HCT116 (cell line): ENCODE data around the gene C16orf95. TPM values are rescaled to one million over a fixed set of nuclear protein-coding genes. Genes with fewer than 3 reads are reported as not detected.

Experiments used
- ATAC-seq: fragments of 200-7000 bp; cut with Tn5 transposase; 2 replicates; pipeline ENCODE4 v1.9.1; 2020; ENCODE audit warnings: mild to moderate bottlenecking, moderate library complexity
- BruUV-seq: library from RNA; stranded (reverse); fragments of 400-500 nt; replicated peaks from 2 replicates; lab custom pipeline; 2021; lab: Mats Ljungman, UMichigan
- CTCF ChIA-PET: fragments of 300-600 bp; sonication (Branson Sonifier 250); formaldehyde crosslinking; loops from one replicate; lab custom pipeline; 2021; ENCODE audit warnings: antibody characterized with exemption; lab: Charles Lee
- POLR2A ChIA-PET: fragments of 300-600, 350-600 bp; sonication (Branson Sonifier 250); formaldehyde crosslinking; loops from one replicate; lab custom pipeline; 2021; ENCODE audit warnings: antibody characterized with exemption; lab: Charles Lee
- RAD21 ChIA-PET, 2 experiments: fragments of 300-600 bp; sonication (Branson Sonifier 250); formaldehyde crosslinking; loops; one replicate each; lab custom pipeline; 2023; ENCODE audit warnings: low total read pairs in 2 of 2; ENCODE audit not compliant: uncharacterized antibody in 2 of 2, unreplicated experiment in 2 of 2, low non-redundant PET in 1 of 2; lab: Charles Lee
- DNase-seq: peaks from one replicate; pipeline ENCODE4 v3.0.0-alpha.2; 2010; ENCODE audit warnings: low read depth, low spot score
- H2AFZ ChIP-seq: fragments of 200-600 bp; shearing (Covaris generic), sonication (generic); 2 replicates; pipeline ENCODE4 v1.6.1; 2017; ENCODE audit warnings: low read depth, mixed run types, mixed read lengths, antibody characterized with exemption, low read length; ENCODE audit not compliant: poor library complexity, severe bottlenecking
- H3K27ac ChIP-seq: 2 replicates; pipeline ENCODE4 v1.5.1; 2012; ENCODE audit warnings: low read depth, low read length
- H3K27me3 ChIP-seq: fragments of 200-600 bp; sonication (generic); 2 replicates; pipeline ENCODE4 v1.6.1; 2016; ENCODE audit warnings: mixed run types, low read length, mixed read lengths; ENCODE audit not compliant: insufficient read depth
- H3K36me3 ChIP-seq, 2 experiments: fragments of 200-500 bp in 1 of 2; fragments of 200-600 bp in 1 of 2; sonication (Bioruptor generic) in 1 of 2; sonication (generic) in 1 of 2; 2 replicates each; pipeline versions ENCODE4 v1.5.1 to v1.6.1; 2014 to 2016; ENCODE audit warnings: low read length in 2 of 2, inconsistent platforms in 1 of 2, mixed read lengths in 1 of 2, mixed run types in 1 of 2; ENCODE audit not compliant: insufficient read depth in 2 of 2, control insufficient read depth in 1 of 2
- H3K4me1 ChIP-seq, 2 experiments: fragments of 200-600 bp in 1 of 2; sonication (generic) in 1 of 2; 2 replicates each; pipeline versions ENCODE4 v1.5.1 to v1.6.1; 2012 to 2017; ENCODE audit warnings: low read length in 2 of 2, inconsistent platforms in 1 of 2, mild to moderate bottlenecking in 1 of 2, mixed read lengths in 1 of 2, mixed run types in 1 of 2, moderate library complexity in 1 of 2; ENCODE audit not compliant: insufficient read depth in 2 of 2, control insufficient read depth in 1 of 2
- H3K4me2 ChIP-seq: fragments of 200-600 bp; sonication (generic); 2 replicates; pipeline ENCODE4 v1.6.1; 2017; ENCODE audit warnings: mixed run types, low read length, mixed read lengths
- H3K4me3 ChIP-seq, 2 experiments: fragments of 200-600 bp in 1 of 2; sonication (generic) in 1 of 2; replicated peaks in 1 of 2; 2 replicates each; pipeline ENCODE4 v1.5.1; 2011 to 2016; ENCODE audit warnings: low read length in 2 of 2, control low read depth in 1 of 2, low read depth in 1 of 2, mild to moderate bottlenecking in 1 of 2, mixed read lengths in 1 of 2, mixed run types in 1 of 2
- H3K79me2 ChIP-seq: fragments of 200-600 bp; sonication (generic); 2 replicates; pipeline ENCODE4 v1.6.1; 2017; ENCODE audit warnings: mild to moderate bottlenecking, mixed run types, low read length, moderate library complexity, mixed read lengths; ENCODE audit not compliant: insufficient read depth
- H3K9ac ChIP-seq: fragments of 200-600 bp; sonication (generic); 2 replicates; pipeline ENCODE4 v1.6.1; 2016; ENCODE audit warnings: low read length, mixed read lengths
- H3K9me2 ChIP-seq: fragments of 200-600 bp; sonication (generic), shearing (Covaris generic); 2 replicates; pipeline ENCODE4 v1.6.1; 2017; ENCODE audit warnings: mixed run types, mild to moderate bottlenecking, moderate library complexity; ENCODE audit not compliant: insufficient read depth
- H3K9me3 ChIP-seq, 2 experiments: fragments of 200-500 bp in 1 of 2; fragments of 200-600 bp in 1 of 2; sonication (Bioruptor generic) in 1 of 2; sonication (generic) in 1 of 2; 2 replicates each; pipeline ENCODE4 v1.6.1; 2014 to 2017; ENCODE audit warnings: low read length in 2 of 2, mixed read lengths in 2 of 2, inconsistent platforms in 1 of 2, low read depth in 1 of 2, mild to moderate bottlenecking in 1 of 2, mixed run types in 1 of 2, moderate library complexity in 1 of 2; ENCODE audit not compliant: control insufficient read depth in 1 of 2, insufficient read depth in 1 of 2
- H4K20me1 ChIP-seq: fragments of 200-600 bp; sonication (generic), shearing (Covaris generic); 2 replicates; pipeline ENCODE4 v1.6.1; 2017; ENCODE audit warnings: mixed run types, mild to moderate bottlenecking, moderate library complexity; ENCODE audit not compliant: insufficient read depth
- CEBPB ChIP-seq: IDR thresholded peaks from 2 replicates; pipeline ENCODE4 v1.6.1; 2012; ENCODE audit warnings: low read depth
- EZH2 ChIP-seq: fragments of 200-600 bp; sonication (generic); IDR thresholded peaks from 2 replicates; pipeline ENCODE4 v1.6.1; 2017; ENCODE audit warnings: antibody characterized with exemption, mixed run types
- EZH2phosphoT487 ChIP-seq: fragments of 200-600 bp; IDR thresholded peaks from 2 replicates; pipeline ENCODE4 v1.6.1; 2018; ENCODE audit warnings: antibody characterized with exemption, borderline replicate concordance
- FOSL1 ChIP-seq: IDR thresholded peaks from 2 replicates; pipeline ENCODE4 v1.6.1; 2012; ENCODE audit warnings: low read depth
- JUND ChIP-seq: IDR thresholded peaks from 2 replicates; pipeline ENCODE4 v1.6.1; 2012
- MAX ChIP-seq: IDR thresholded peaks from 2 replicates; pipeline ENCODE4 v1.6.1; 2012
- POLR2A ChIP-seq: IDR thresholded peaks from 2 replicates; pipeline ENCODE4 v1.7.0; 2011; ENCODE audit warnings: borderline replicate concordance; ENCODE audit not compliant: insufficient read depth, insufficient read length; ENCODE audit errors: extremely low read depth
- POLR2AphosphoS5 ChIP-seq: IDR thresholded peaks from 2 replicates; pipeline ENCODE4 v1.6.1; 2011; ENCODE audit warnings: mild to moderate bottlenecking, low read depth, low read length, moderate library complexity
- REST ChIP-seq: IDR thresholded peaks from 2 replicates; pipeline ENCODE4 v1.6.1; 2012; ENCODE audit warnings: low read depth
- SP1 ChIP-seq: IDR thresholded peaks from 2 replicates; pipeline ENCODE4 v1.6.1; 2012; ENCODE audit warnings: low read depth
- SRF ChIP-seq: IDR thresholded peaks from 2 replicates; pipeline ENCODE4 v1.6.1; 2012; ENCODE audit warnings: low read depth
- TCF7L2 ChIP-seq: IDR thresholded peaks from 2 replicates; pipeline ENCODE4 v1.7.0; 2011; ENCODE audit warnings: borderline replicate concordance, inconsistent platforms; ENCODE audit not compliant: insufficient read depth, insufficient read length; ENCODE audit errors: extremely low read depth
- YY1 ChIP-seq: IDR thresholded peaks from 2 replicates; pipeline ENCODE4 v1.6.1; 2011; ENCODE audit warnings: low read length, low read depth, moderate library complexity, mild to moderate bottlenecking; ENCODE audit not compliant: insufficient replicate concordance; ENCODE audit errors: extremely low read depth
- ZFX ChIP-seq: fragments of 450-650 bp; IDR thresholded peaks from 2 replicates; pipeline ENCODE4 v1.6.1; 2017
- intact Hi-C: fragments of 100-400 bp; cut with micrococcal nuclease; formaldehyde crosslinking; loops from 2 replicates; pipeline ENCODE4 v1.10.0; 2022
- total RNA-seq: library from RNA; stranded (reverse); gene quantifications from one replicate; pipeline ENCODE4 v1.2.1, GENCODE V29; 2021; ENCODE audit not compliant: unreplicated experiment

Gene C16orf95
- total RNA-seq, 1 experiment from 2014 or later = 12.2 TPM

- H3K79me2 ChIP-seq = peaks cover 34% of the 10 kb centered on the region; the same call in 1 of the 2 replicates
- no peak for TF ChIP-seq EZH2
- TF ChIP-seq TCF7L2 = no peak
- TF ChIP-seq YY1 = no peak
- TF ChIP-seq ZFX = no peak
- no peak for TF ChIP-seq POLR2A
- TF ChIP-seq SRF = no peak
- TF ChIP-seq EZH2phosphoT487 = no peak
- no peak for TF ChIP-seq REST
- TF ChIP-seq MAX = no peak
- no peak for TF ChIP-seq JUND
- no peak for TF ChIP-seq SP1
- TF ChIP-seq FOSL1 = no peak
- TF ChIP-seq POLR2AphosphoS5 = no peak
- TF ChIP-seq CEBPB = no peak
- ChIA-PET POLR2A (no interaction called here), CTCF (no interaction called here), RAD21 (no interaction called here)
- ATAC-seq (no peak), DNase-seq (no peak)
- no peaks in the 10 kb centered on the region for H3K27me3 ChIP-seq
- H3K4me3 ChIP-seq = no peak overlapping the region
- no peaks in the 10 kb centered on the region for H3K9me2 ChIP-seq
- H3K9me3 ChIP-seq = no peaks in the 10 kb centered on the region
- H2AFZ ChIP-seq = no peak overlapping the region
- intact Hi-C loops = no loop called here
- H3K27ac ChIP-seq = no peak overlapping the region
- no peak overlapping the region for H3K9ac ChIP-seq
- H4K20me1 ChIP-seq = no peaks in the 10 kb centered on the region; the same call in 1 of the 2 replicates
- no peaks in the 10 kb centered on the region for H3K4me1 ChIP-seq
- no TSS peak for BruUV-seq
- peaks cover 5 to 16% of the 10 kb centered on the region in 2 experiments; a peak in 3 of 4 replicates for H3K36me3 ChIP-seq
- H3K4me2 ChIP-seq = no peak overlapping the region
These were observed 33.6 kb upstream of the C16orf95 start for GRCh38 chr16:87350681-87351319.
